DOHH2 (cell line): ENCODE results near the gene MYO7B.

Experiments used
- H3F3A ChIP-seq: fragments of 200-600 bp; sonication (generic), shearing (Covaris generic); 2 replicates; pipeline ENCODE4 v1.6.0; 2016; ENCODE audit warnings: antibody characterized with exemption, mild to moderate bottlenecking; ENCODE audit not compliant: control insufficient read depth, insufficient read depth
- H3K27ac ChIP-seq: fragments of 200-600 bp; sonication (generic); 2 replicates; pipeline ENCODE4 v1.5.1; 2014; ENCODE audit warnings: low read depth, mild to moderate bottlenecking, low read length, moderate library complexity
- H3K27me3 ChIP-seq: fragments of 200-600 bp; sonication (generic); 2 replicates; pipeline ENCODE4 v1.6.1; 2014; ENCODE audit warnings: mild to moderate bottlenecking, low read length, mixed read lengths; ENCODE audit not compliant: control insufficient read depth
- H3K36me3 ChIP-seq: fragments of 200-600 bp; sonication (generic); 2 replicates; pipeline ENCODE4 v1.6.1; 2014; ENCODE audit warnings: mild to moderate bottlenecking, low read length, moderate library complexity, mixed read lengths; ENCODE audit not compliant: control insufficient read depth
- H3K4me1 ChIP-seq: fragments of 200-600 bp; sonication (generic); 2 replicates; pipeline ENCODE4 v1.6.1; 2014; ENCODE audit warnings: mild to moderate bottlenecking, low read length, mixed read lengths; ENCODE audit not compliant: control insufficient read depth
- H3K4me2 ChIP-seq: fragments of 200-600 bp; sonication (generic); 2 replicates; pipeline ENCODE4 v1.6.0; 2014; ENCODE audit warnings: mild to moderate bottlenecking, low read length, moderate library complexity
- H3K4me3 ChIP-seq: fragments of 200-600 bp; sonication (generic); 2 replicates; pipeline ENCODE4 v1.5.1; 2014; ENCODE audit warnings: mild to moderate bottlenecking, low read length, mixed read lengths
- H3K79me2 ChIP-seq: fragments of 200-600 bp; sonication (generic); 2 replicates; pipeline ENCODE4 v1.6.1; 2014; ENCODE audit warnings: mild to moderate bottlenecking, low read length, mixed read lengths; ENCODE audit not compliant: control insufficient read depth
- H3K9me2 ChIP-seq: fragments of 200-600 bp; sonication (generic); replicated peaks from 2 replicates; pipeline ENCODE4 v1.6.1; 2014; ENCODE audit warnings: mild to moderate bottlenecking, low read length, mixed read lengths; ENCODE audit not compliant: control insufficient read depth
- H3K9me3 ChIP-seq: fragments of 200-600 bp; sonication (generic); 2 replicates; pipeline ENCODE4 v1.6.1; 2014; ENCODE audit warnings: antibody characterized with exemption, low read length, mixed read lengths; ENCODE audit not compliant: control insufficient read depth, insufficient read depth
- H4K20me1 ChIP-seq: fragments of 200-600 bp; sonication (generic); 2 replicates; pipeline ENCODE4 v1.6.0; 2014; ENCODE audit warnings: low read depth, mild to moderate bottlenecking, antibody characterized with exemption, low read length, moderate library complexity; ENCODE audit not compliant: control insufficient read depth, insufficient read depth
- EZH2phosphoT487 ChIP-seq: fragments of 200-600 bp; sonication (generic); IDR thresholded peaks from 2 replicates; pipeline ENCODE4 v1.6.1; 2017; ENCODE audit warnings: borderline replicate concordance, mild to moderate bottlenecking, antibody characterized with exemption, low read length, moderate library complexity, mixed read lengths
- TF ChIP-seq, protein P1 (sequence below): fragments of 200-600 bp; sonication (generic); IDR thresholded peaks from one replicate; pipeline ENCODE4 v1.5.1; 2014; ENCODE audit warnings: antibody characterized with exemption, mild to moderate bottlenecking, low read depth, low read length; ENCODE audit not compliant: poor library complexity, severe bottlenecking

The MYO7B gene

DNA sequence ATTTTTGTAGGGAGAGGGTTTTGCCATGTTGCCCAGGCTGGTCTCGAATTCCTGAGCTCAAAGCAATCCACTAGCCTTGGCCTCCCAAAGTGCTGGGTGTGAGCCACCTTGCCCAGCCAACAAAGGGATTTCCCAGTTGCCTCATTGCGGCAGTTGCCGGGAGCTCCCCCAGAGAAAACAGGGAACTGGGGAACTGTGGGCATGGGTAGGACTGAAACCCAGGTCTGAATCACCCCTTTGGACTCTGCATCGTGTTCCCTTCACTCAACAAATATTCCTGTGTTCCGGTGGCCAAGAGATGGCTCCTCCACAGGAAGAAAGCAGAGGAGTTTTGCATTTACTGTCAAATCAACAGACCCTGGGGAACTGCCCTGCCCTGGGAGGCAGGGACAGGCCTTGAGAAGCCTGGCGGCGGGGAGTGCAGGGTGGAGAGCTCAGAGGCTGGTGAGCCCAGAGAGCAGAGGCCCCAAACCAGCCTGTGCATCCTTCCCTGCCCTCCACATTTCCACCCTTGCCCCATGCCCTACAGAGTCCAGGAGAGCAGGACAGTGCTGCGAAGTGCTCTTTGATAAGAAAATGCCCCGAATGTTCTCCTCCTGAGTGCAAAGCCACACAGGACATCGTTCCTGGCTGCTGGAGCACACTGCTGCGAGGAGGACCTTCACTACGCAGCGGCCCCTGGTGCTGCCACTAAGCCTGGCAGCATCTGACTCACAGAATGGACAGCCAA lies 24.9 kb downstream of the MYO7B start:
- Histone ChIP-seq H3K4me2 (no peak overlapping the region), H3K9me3 (no peaks in the 10 kb centered on the region), H4K20me1 (no peaks in the 10 kb centered on the region), H3K4me1 (peaks cover 6% of the 10 kb centered on the region; the same call in 1 of the 2 replicates), H3K36me3 (no peaks in the 10 kb centered on the region), H3K9me2 (no peaks in the 10 kb centered on the region), H3K79me2 (no peaks in the 10 kb centered on the region), H3K27me3 (peaks cover 36% of the 10 kb centered on the region), H3K4me3 (no peak overlapping the region), H3K27ac (no peak overlapping the region), H3F3A (no peaks in the 10 kb centered on the region)
- TF ChIP-seq, protein P1, sequence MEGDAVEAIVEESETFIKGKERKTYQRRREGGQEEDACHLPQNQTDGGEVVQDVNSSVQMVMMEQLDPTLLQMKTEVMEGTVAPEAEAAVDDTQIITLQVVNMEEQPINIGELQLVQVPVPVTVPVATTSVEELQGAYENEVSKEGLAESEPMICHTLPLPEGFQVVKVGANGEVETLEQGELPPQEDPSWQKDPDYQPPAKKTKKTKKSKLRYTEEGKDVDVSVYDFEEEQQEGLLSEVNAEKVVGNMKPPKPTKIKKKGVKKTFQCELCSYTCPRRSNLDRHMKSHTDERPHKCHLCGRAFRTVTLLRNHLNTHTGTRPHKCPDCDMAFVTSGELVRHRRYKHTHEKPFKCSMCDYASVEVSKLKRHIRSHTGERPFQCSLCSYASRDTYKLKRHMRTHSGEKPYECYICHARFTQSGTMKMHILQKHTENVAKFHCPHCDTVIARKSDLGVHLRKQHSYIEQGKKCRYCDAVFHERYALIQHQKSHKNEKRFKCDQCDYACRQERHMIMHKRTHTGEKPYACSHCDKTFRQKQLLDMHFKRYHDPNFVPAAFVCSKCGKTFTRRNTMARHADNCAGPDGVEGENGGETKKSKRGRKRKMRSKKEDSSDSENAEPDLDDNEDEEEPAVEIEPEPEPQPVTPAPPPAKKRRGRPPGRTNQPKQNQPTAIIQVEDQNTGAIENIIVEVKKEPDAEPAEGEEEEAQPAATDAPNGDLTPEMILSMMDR: no peak
- no peak for TF ChIP-seq EZH2phosphoT487

DNA sequence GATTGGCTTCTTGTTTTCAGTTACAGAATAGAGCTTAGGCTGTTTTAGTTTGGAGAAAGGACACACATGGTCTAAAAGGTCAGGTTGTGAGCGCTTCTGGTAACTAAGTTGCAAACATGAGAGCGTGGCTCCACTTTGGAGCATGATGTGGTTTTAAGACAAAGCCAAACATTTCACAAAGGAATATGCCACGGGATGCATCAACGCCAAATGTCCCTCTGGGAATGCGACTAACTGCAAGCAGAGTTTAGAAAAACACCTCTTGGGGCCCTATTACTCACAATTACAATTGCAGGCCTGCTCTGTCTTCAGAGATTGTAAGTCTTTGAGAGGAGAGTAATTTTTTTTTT lies 25.4 kb downstream of the MYO7B start:
- Histone ChIP-seq H3K9me3 (no peaks in the 10 kb centered on the region), H4K20me1 (no peaks in the 10 kb centered on the region), H3K27ac (no peak overlapping the region), H3K9me2 (no peaks in the 10 kb centered on the region), H3K4me2 (no peak overlapping the region), H3K4me1 (peaks cover 6% of the 10 kb centered on the region; the same call in 1 of the 2 replicates), H3K79me2 (no peaks in the 10 kb centered on the region), H3K36me3 (no peaks in the 10 kb centered on the region), H3K4me3 (no peak overlapping the region), H3K27me3 (peaks cover 34% of the 10 kb centered on the region), H3F3A (no peaks in the 10 kb centered on the region)
- TF ChIP-seq EZH2phosphoT487: no peak
- TF ChIP-seq, protein P1: no peak

GRCh38 chr2:127561371-127561770 lies 25.9 kb downstream of the MYO7B start:
- H3K36me3 ChIP-seq: no peaks in the 10 kb centered on the region
- H3K4me2 ChIP-seq: no peak overlapping the region
- H3K27ac ChIP-seq: no peak overlapping the region
- H3F3A ChIP-seq: no peaks in the 10 kb centered on the region
- H3K4me1 ChIP-seq: peaks cover 6% of the 10 kb centered on the region; the same call in 1 of the 2 replicates
- no peaks in the 10 kb centered on the region for H3K9me3 ChIP-seq
- no peaks in the 10 kb centered on the region for H4K20me1 ChIP-seq
- H3K79me2 ChIP-seq: no peaks in the 10 kb centered on the region
- no peak overlapping the region for H3K4me3 ChIP-seq
- TF ChIP-seq, protein P1: no peak
- TF ChIP-seq EZH2phosphoT487: no peak
- peaks cover 31% of the 10 kb centered on the region for H3K27me3 ChIP-seq
- H3K9me2 ChIP-seq: no peaks in the 10 kb centered on the region

GRCh38 chr2:127562936-127563335 lies 27.5 kb downstream of the MYO7B start:
- TF ChIP-seq, protein P1: no peak
- no peak for TF ChIP-seq EZH2phosphoT487
- H3K27ac ChIP-seq: no peak overlapping the region
- H3K4me2 ChIP-seq: no peak overlapping the region
- H3K4me3 ChIP-seq: no peak overlapping the region
- H3K9me3 ChIP-seq: no peaks in the 10 kb centered on the region
- H3K27me3 ChIP-seq: peaks cover 20% of the 10 kb centered on the region
- H3K4me1 ChIP-seq: peaks cover 6% of the 10 kb centered on the region; the same call in 1 of the 2 replicates
- H3K9me2 ChIP-seq: no peaks in the 10 kb centered on the region
- H3K79me2 ChIP-seq: no peaks in the 10 kb centered on the region
- H4K20me1 ChIP-seq: no peaks in the 10 kb centered on the region
- H3K36me3 ChIP-seq: no peaks in the 10 kb centered on the region
- H3F3A ChIP-seq: no peaks in the 10 kb centered on the region
